ENCODE data around the gene MARVELD2.

- TF ChIP-seq POLR2A (IDR thresholded peaks at IDR 0.05): no peak
- no peak for TF ChIP-seq CTCF (IDR thresholded peaks at IDR 0.05)
Observed at GRCh38 chr5:69454460-69455249, 39.7 kb downstream of the MARVELD2 start.

Measured in uterus (tissue), 2 donors.